ENCODE measurements around the gene FHIT.

Gene FHIT

GRCh38 chr3:60065227-60065868 lies 1185.9 kb downstream of the FHIT start:
- no peak for DNase-seq

- no peak for DNase-seq
Observed at GRCh38 chr3:60064210-60065178, 1186.8 kb downstream of the FHIT start.

- DNase-seq: no peak
Observed at GRCh38 chr3:60056404-60056803, 1194.8 kb downstream of the FHIT start.

GRCh38 chr3:60055765-60056164 lies 1195.5 kb downstream of the FHIT start:
- no peak for DNase-seq

GRCh38 chr3:60053526-60054265 lies 1197.6 kb downstream of the FHIT start:
- DNase-seq: no peak

- no peak for DNase-seq
Observed at GRCh38 chr3:60048447-60048848, 1202.8 kb downstream of the FHIT start.

GRCh38 chr3:60047426-60048200 lies 1203.6 kb downstream of the FHIT start:
- DNase-seq: no peak

- DNase-seq: no peak
Observed at GRCh38 chr3:60046210-60046609, 1205.0 kb downstream of the FHIT start.

- DNase-seq: no peak
Observed at GRCh38 chr3:60045686-60046085, 1205.6 kb downstream of the FHIT start.

- no peak for DNase-seq
Observed at GRCh38 chr3:60036803-60037202, 1214.4 kb downstream of the FHIT start.

- no peak for DNase-seq
Observed at GRCh38 chr3:60033901-60034453, 1217.3 kb downstream of the FHIT start.

- no peak for DNase-seq
Observed at GRCh38 chr3:60030982-60031381, 1220.3 kb downstream of the FHIT start.

GRCh38 chr3:60028233-60028632 lies 1223.0 kb downstream of the FHIT start:
- DNase-seq: no peak

- DNase-seq: no peak
Observed at GRCh38 chr3:60027335-60027734, 1223.9 kb downstream of the FHIT start.

GRCh38 chr3:60025096-60026050 lies 1225.9 kb downstream of the FHIT start:
- no peak for DNase-seq

GRCh38 chr3:60024400-60024799 lies 1226.9 kb downstream of the FHIT start:
- no peak for DNase-seq

- no peak for DNase-seq
Observed at GRCh38 chr3:60023189-60023588, 1228.1 kb downstream of the FHIT start.

GRCh38 chr3:60017631-60018030 lies 1233.6 kb downstream of the FHIT start:
- no peak for DNase-seq

- no peak for DNase-seq
Observed at GRCh38 chr3:60015032-60015705, 1236.1 kb downstream of the FHIT start.

GRCh38 chr3:60013241-60013640 lies 1238.0 kb downstream of the FHIT start:
- DNase-seq: no peak

GRCh38 chr3:60011218-60011617 lies 1240.0 kb downstream of the FHIT start:
- DNase-seq: no peak
